Measurements from ENCODE around the gene IGSF6.

DNA sequence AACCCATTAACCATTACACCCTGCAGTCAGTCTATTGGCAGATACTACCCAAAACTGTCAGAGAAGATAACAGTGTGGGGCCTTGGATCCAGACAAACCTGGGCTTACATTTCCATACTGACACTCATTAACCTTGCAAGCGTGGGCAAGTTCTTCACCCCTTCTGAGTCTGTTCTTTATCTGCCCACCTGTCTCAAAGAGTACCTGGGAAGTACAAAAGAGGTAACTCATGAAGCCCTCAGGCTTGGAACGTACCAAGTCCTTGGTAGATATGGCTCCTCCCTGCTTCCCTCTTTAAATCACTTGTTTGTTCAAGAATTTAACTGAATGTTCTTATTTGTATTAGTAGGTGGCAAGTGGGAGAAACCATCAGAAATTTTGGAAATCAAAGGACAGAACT is 2.5 kb upstream of the IGSF6 start:
- TF ChIP-seq POLR2AphosphoS5 (IDR thresholded peaks at IDR 0.05; ENCODE audit: low read depth, low read length): no peak
- no peak for TF ChIP-seq POLR2A (IDR thresholded peaks at IDR 0.05; ENCODE audit: low read depth, low read length)
